A673 (cell line): ENCODE measurements around the gene ACTL8.

Experiments
- EZH2 ChIP-seq: fragments of 200-600 bp; sonication (generic); IDR thresholded peaks from 2 replicates; pipeline ENCODE4 v1.6.1; 2017; ENCODE audit warnings: borderline replicate concordance, low read depth, mild to moderate bottlenecking, mixed read lengths, antibody characterized with exemption, low read length; ENCODE audit not compliant: poor library complexity, severe bottlenecking
- TF ChIP-seq, protein P1 (sequence below): fragments of 300-800, 200-600 bp; sonication (generic); conservative IDR thresholded peaks from 2 replicates; pipeline ENCODE4 v1.5.1; 2017; ENCODE audit warnings: low read depth, mild to moderate bottlenecking, antibody characterized with exemption, low read length, moderate library complexity, mixed read lengths

DNA sequence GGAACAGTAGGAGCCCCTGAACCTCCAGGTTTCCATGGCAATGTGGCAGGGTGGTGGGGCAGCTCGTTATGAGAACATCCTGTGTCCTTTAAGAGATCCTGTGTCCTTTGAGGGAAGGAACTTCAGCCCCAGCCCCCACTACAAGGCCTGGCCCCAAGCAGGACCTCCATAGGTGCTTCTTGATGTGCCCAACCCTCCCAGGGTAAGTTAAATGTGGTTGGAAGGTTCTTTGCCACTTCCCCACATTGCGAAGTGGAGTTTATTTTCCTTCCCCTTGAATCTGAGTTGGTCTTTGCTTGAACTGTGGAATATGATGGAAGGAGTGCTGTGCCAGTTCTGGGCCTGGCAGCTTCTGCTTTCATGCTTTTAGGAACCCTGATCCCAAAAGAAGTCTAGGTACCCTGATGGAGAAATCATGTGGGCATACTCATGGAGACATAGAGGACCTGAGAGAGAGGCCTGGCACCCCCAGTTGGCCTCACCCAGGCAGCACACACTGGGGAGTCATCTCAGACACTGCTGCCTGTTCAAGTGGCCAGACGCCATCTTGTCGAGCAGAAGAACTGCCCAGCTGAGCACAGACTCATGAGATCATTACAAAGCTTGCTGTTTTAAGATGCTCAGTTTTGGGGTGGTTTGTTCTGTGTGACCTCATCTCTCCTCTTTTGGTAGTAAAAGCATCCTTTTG, 44.1 kb upstream of the ACTL8 start:
- TF ChIP-seq, protein P1, sequence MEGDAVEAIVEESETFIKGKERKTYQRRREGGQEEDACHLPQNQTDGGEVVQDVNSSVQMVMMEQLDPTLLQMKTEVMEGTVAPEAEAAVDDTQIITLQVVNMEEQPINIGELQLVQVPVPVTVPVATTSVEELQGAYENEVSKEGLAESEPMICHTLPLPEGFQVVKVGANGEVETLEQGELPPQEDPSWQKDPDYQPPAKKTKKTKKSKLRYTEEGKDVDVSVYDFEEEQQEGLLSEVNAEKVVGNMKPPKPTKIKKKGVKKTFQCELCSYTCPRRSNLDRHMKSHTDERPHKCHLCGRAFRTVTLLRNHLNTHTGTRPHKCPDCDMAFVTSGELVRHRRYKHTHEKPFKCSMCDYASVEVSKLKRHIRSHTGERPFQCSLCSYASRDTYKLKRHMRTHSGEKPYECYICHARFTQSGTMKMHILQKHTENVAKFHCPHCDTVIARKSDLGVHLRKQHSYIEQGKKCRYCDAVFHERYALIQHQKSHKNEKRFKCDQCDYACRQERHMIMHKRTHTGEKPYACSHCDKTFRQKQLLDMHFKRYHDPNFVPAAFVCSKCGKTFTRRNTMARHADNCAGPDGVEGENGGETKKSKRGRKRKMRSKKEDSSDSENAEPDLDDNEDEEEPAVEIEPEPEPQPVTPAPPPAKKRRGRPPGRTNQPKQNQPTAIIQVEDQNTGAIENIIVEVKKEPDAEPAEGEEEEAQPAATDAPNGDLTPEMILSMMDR: no peak
- no peak for TF ChIP-seq EZH2
